GM21390 (cell line): ENCODE measurements around the gene LMAN2.
"Not testable (repeated sequence)": the region's sequence is repeated elsewhere in the genome, so short reads cannot be mapped to it uniquely, and the experiment has no call there.

Experiments
- ATAC-seq: cut with Tn5 transposase; IDR thresholded peaks from one replicate; pipeline ENCODE4 v1.9.1; 2021; ENCODE audit not compliant: unreplicated experiment

The LMAN2 gene

GRCh38 chr5:177349762-177350161, 1.7 kb downstream of the LMAN2 start:
- no peak for ATAC-seq

- no peak for ATAC-seq
Observed at GRCh38 chr5:177349362-177349647, 2.2 kb downstream of the LMAN2 start.

GRCh38 chr5:177347699-177348098, 3.8 kb downstream of the LMAN2 start:
- ATAC-seq: no peak

- no peak for ATAC-seq
Observed at GRCh38 chr5:177346820-177347219, 4.6 kb downstream of the LMAN2 start.

GRCh38 chr5:177344891-177345290, 6.6 kb downstream of the LMAN2 start:
- no peak for ATAC-seq

- no peak for ATAC-seq
Observed at GRCh38 chr5:177343777-177344176, 7.7 kb downstream of the LMAN2 start.

GRCh38 chr5:177343000-177343399, 8.5 kb downstream of the LMAN2 start:
- not testable (repeated sequence) for ATAC-seq

- ATAC-seq: no peak
Observed at GRCh38 chr5:177339107-177339638, 12.3 kb downstream of the LMAN2 start.

GRCh38 chr5:177338251-177339106, 13.0 kb downstream of the LMAN2 start:
- no peak for ATAC-seq

- ATAC-seq: no peak
Observed at GRCh38 chr5:177336603-177337494, 14.6 kb downstream of the LMAN2 start.

- ATAC-seq: no peak
Observed at GRCh38 chr5:177336112-177336511, 15.4 kb downstream of the LMAN2 start.

- ATAC-seq: no peak
Observed at GRCh38 chr5:177335701-177336065, 15.8 kb downstream of the LMAN2 start.

GRCh38 chr5:177334781-177335700, 16.4 kb downstream of the LMAN2 start:
- no peak for ATAC-seq

GRCh38 chr5:177334155-177334551, 17.3 kb downstream of the LMAN2 start:
- no peak for ATAC-seq

- no peak for ATAC-seq
Observed at GRCh38 chr5:177333420-177334154, 17.9 kb downstream of the LMAN2 start.

- no peak for ATAC-seq
Observed at GRCh38 chr5:177332896-177333260, 18.6 kb downstream of the LMAN2 start.

GRCh38 chr5:177332031-177332895, 19.2 kb downstream of the LMAN2 start:
- ATAC-seq: no peak

- no peak for ATAC-seq
Observed at GRCh38 chr5:177330991-177331842, 20.3 kb downstream of the LMAN2 start.
